Mesenchymal stem cell (in vitro differentiated cells and primary cell): ENCODE measurements around the gene NIPSNAP3A.

Source experiments
- DNase-seq: peaks from one replicate; pipeline ENCODE4 v3.0.0-alpha.2; 2013
- H2AFZ ChIP-seq: one replicate; pipeline ENCODE4 v1.6.1; 2013; ENCODE audit warnings: low read depth, mild to moderate bottlenecking, control low read depth, inconsistent platforms, low read length, moderate library complexity
- H2AK5ac ChIP-seq: 2 replicates; pipeline ENCODE4 v1.6.1; 2013; ENCODE audit warnings: low read length, moderate library complexity, mild to moderate bottlenecking, inconsistent platforms; ENCODE audit not compliant: severe bottlenecking
- H2BK120ac ChIP-seq: one replicate; pipeline ENCODE4 v1.6.1; 2013; ENCODE audit warnings: low read depth, mild to moderate bottlenecking, inconsistent platforms, low read length, moderate library complexity
- H2BK12ac ChIP-seq, 2 experiments: one replicate each; pipeline ENCODE4 v1.6.1; 2013; ENCODE audit warnings: inconsistent platforms in 2 of 2, low read length in 2 of 2, mild to moderate bottlenecking in 2 of 2, moderate library complexity in 2 of 2, control low read depth in 1 of 2
- H2BK15ac ChIP-seq: one replicate; pipeline ENCODE4 v1.6.1; 2013; ENCODE audit warnings: mild to moderate bottlenecking, low read depth, inconsistent platforms; ENCODE audit not compliant: poor library complexity, severe bottlenecking
- H2BK5ac ChIP-seq: 2 replicates; pipeline ENCODE4 v1.6.1; 2013; ENCODE audit warnings: low read depth, mild to moderate bottlenecking, low read length, control low read depth, inconsistent platforms; ENCODE audit not compliant: poor library complexity, severe bottlenecking
- H3K14ac ChIP-seq, 2 experiments: one replicate each; pipeline ENCODE4 v1.6.1; 2013; ENCODE audit warnings: inconsistent platforms in 2 of 2, low read length in 2 of 2, control low read depth in 1 of 2, mild to moderate bottlenecking in 1 of 2, moderate library complexity in 1 of 2
- H3K18ac ChIP-seq, 2 experiments: one replicate each; pipeline ENCODE4 v1.6.1; 2013; ENCODE audit warnings: inconsistent platforms in 2 of 2, low read length in 2 of 2, control low read depth in 1 of 2, low read depth in 1 of 2, mild to moderate bottlenecking in 1 of 2
- H3K23ac ChIP-seq, 2 experiments: one replicate each; pipeline ENCODE4 v1.6.1; 2013; ENCODE audit warnings: inconsistent platforms in 2 of 2, low read length in 2 of 2, mild to moderate bottlenecking in 2 of 2, moderate library complexity in 2 of 2, control low read depth in 1 of 2
- H3K27ac ChIP-seq: 2 replicates; pipeline ENCODE4 v1.5.1; 2013; ENCODE audit warnings: mild to moderate bottlenecking, moderate library complexity, low read length, control low read depth, inconsistent platforms; ENCODE audit not compliant: poor library complexity, severe bottlenecking
- H3K27me3 ChIP-seq, 2 experiments: 2 replicates each; pipeline versions ENCODE4 v1.6.1 to v1.7.0; 2013; ENCODE audit warnings: low read length in 2 of 2, mild to moderate bottlenecking in 2 of 2, moderate library complexity in 2 of 2, control low read depth in 1 of 2, inconsistent platforms in 1 of 2; ENCODE audit not compliant: control insufficient read depth in 1 of 2, insufficient read depth in 1 of 2
- H3K36me3 ChIP-seq, 2 experiments: 2 replicates each; pipeline versions ENCODE4 v1.6.1 to v1.7.0; 2013; ENCODE audit warnings: low read length in 2 of 2, control low read depth in 1 of 2, inconsistent platforms in 1 of 2, low read depth in 1 of 2, mild to moderate bottlenecking in 1 of 2; ENCODE audit not compliant: insufficient read depth in 2 of 2, control insufficient read depth in 1 of 2
- H3K4ac ChIP-seq, 2 experiments: one replicate each; pipeline ENCODE4 v1.6.1; 2013; ENCODE audit warnings: inconsistent platforms in 2 of 2, low read length in 2 of 2, mild to moderate bottlenecking in 2 of 2, moderate library complexity in 2 of 2, control low read depth in 1 of 2, low read depth in 1 of 2
- H3K4me1 ChIP-seq: 2 replicates; pipeline ENCODE4 v1.6.1; 2013; ENCODE audit warnings: low read depth, low read length, control low read depth; ENCODE audit not compliant: control insufficient read depth, insufficient read depth
- H3K4me2 ChIP-seq: 2 replicates; pipeline ENCODE4 v1.6.1; 2013; ENCODE audit warnings: low read length, mild to moderate bottlenecking, inconsistent platforms; ENCODE audit not compliant: poor library complexity, severe bottlenecking
- H3K4me3 ChIP-seq, 2 experiments: 2 replicates each; pipeline versions ENCODE4 v1.5.1 to v1.7.0; 2013; ENCODE audit warnings: low read length in 2 of 2, mild to moderate bottlenecking in 2 of 2, control low read depth in 1 of 2, low read depth in 1 of 2; ENCODE audit not compliant: insufficient read depth in 1 of 2
- H3K79me1 ChIP-seq: replicated peaks from 2 replicates; pipeline ENCODE4 v1.6.1; 2013; ENCODE audit warnings: mild to moderate bottlenecking, control low read depth, low read length, inconsistent platforms; ENCODE audit not compliant: poor library complexity, severe bottlenecking
- H3K9ac ChIP-seq: 2 replicates; pipeline ENCODE4 v1.7.0; 2013; ENCODE audit warnings: mild to moderate bottlenecking, low read length, moderate library complexity
- H3K9me3 ChIP-seq: 2 replicates; pipeline ENCODE4 v1.7.0; 2013; ENCODE audit warnings: mild to moderate bottlenecking, low read length; ENCODE audit not compliant: control insufficient read depth
- H4K8ac ChIP-seq: one replicate; pipeline ENCODE4 v1.6.1; 2013; ENCODE audit warnings: inconsistent platforms, mild to moderate bottlenecking, low read length, moderate library complexity
- H4K91ac ChIP-seq: one replicate; pipeline ENCODE4 v1.6.1; 2013; ENCODE audit warnings: mild to moderate bottlenecking, low read length, inconsistent platforms
- WGBS: methylation state at CpG from one replicate; pipeline ENCODE4 v1.1.7; 2013; ENCODE audit warnings: mixed read lengths; 5-methylcytosine and 5-hydroxymethylcytosine counted together

Gene NIPSNAP3A

GRCh38 chr9:104775976-104776375 is 28.5 kb downstream of the NIPSNAP3A start:
- Histone ChIP-seq H3K9me3 (no peaks in the 10 kb centered on the region), H2BK120ac (no peak overlapping the region), H3K4me2 (no peak overlapping the region), H3K9ac (no peak overlapping the region), H2BK15ac (no peak overlapping the region), H3K36me3 (peaks cover 0 to 9% of the 10 kb centered on the region in 2 experiments), H3K4me3 (no peak overlapping the region), H3K23ac (no peak overlapping the region), H2BK12ac (no peak overlapping the region), H2AFZ (no peak overlapping the region), H3K4me1 (no peaks in the 10 kb centered on the region), H3K14ac (no peak overlapping the region), H3K18ac (no peak overlapping the region), H4K8ac (no peak overlapping the region), H3K27ac (no peak overlapping the region), H3K4ac (no peak overlapping the region), H3K27me3 (no peaks in the 10 kb centered on the region), H3K79me1 (no peaks in the 10 kb centered on the region), H4K91ac (no peak overlapping the region), H2BK5ac (no peak overlapping the region), H2AK5ac (no peak overlapping the region)
- 92% methylated on average over 2 of the region's 2 CpGs for WGBS
- no peak for DNase-seq

- 86% methylated on average over 1 of the region's 1 CpG for WGBS
- Histone ChIP-seq H3K27me3 (no peaks in the 10 kb centered on the region), H3K14ac (no peak overlapping the region), H2AFZ (no peak overlapping the region), H2AK5ac (no peak overlapping the region), H4K8ac (no peak overlapping the region), H3K27ac (no peak overlapping the region), H2BK5ac (no peak overlapping the region), H2BK12ac (no peak overlapping the region), H2BK120ac (no peak overlapping the region), H3K36me3 (peaks cover 0 to 17% of the 10 kb centered on the region in 2 experiments), H2BK15ac (no peak overlapping the region), H3K18ac (no peak overlapping the region), H3K79me1 (no peaks in the 10 kb centered on the region), H3K4me1 (no peaks in the 10 kb centered on the region), H3K4me2 (no peak overlapping the region), H3K9ac (no peak overlapping the region), H3K23ac (no peak overlapping the region), H3K4me3 (no peak overlapping the region), H4K91ac (no peak overlapping the region), H3K4ac (no peak overlapping the region), H3K9me3 (no peaks in the 10 kb centered on the region)
- DNase-seq: no peak
These were observed 29.3 kb downstream of the NIPSNAP3A start for GRCh38 chr9:104776797-104777196.

- Histone ChIP-seq H4K8ac (no peak overlapping the region), H2AK5ac (no peak overlapping the region), H3K9ac (no peak overlapping the region), H3K14ac (no peak overlapping the region), H4K91ac (no peak overlapping the region), H3K27ac (no peak overlapping the region), H3K4me1 (no peaks in the 10 kb centered on the region), H3K4ac (no peak overlapping the region), H3K36me3 (peaks cover 5 to 34% of the 10 kb centered on the region in 2 experiments), H3K23ac (no peak overlapping the region), H3K18ac (no peak overlapping the region), H3K4me2 (no peak overlapping the region), H2BK120ac (no peak overlapping the region), H2BK15ac (no peak overlapping the region), H2BK5ac (no peak overlapping the region), H3K27me3 (no peaks in the 10 kb centered on the region), H3K79me1 (no peaks in the 10 kb centered on the region), H3K9me3 (no peaks in the 10 kb centered on the region), H2AFZ (no peak overlapping the region), H3K4me3 (no peak overlapping the region), H2BK12ac (no peak overlapping the region)
- 88% methylated on average over 4 of the region's 4 CpGs for WGBS
- DNase-seq: no peak
These were observed 31.3 kb downstream of the NIPSNAP3A start for GRCh38 chr9:104778802-104779201.

- Histone ChIP-seq H3K4me2 (no peak overlapping the region), H4K91ac (no peak overlapping the region), H4K8ac (no peak overlapping the region), H3K23ac (no peak overlapping the region), H3K79me1 (no peaks in the 10 kb centered on the region), H2AK5ac (no peak overlapping the region), H2BK12ac (no peak overlapping the region), H2BK5ac (no peak overlapping the region), H3K9me3 (no peaks in the 10 kb centered on the region), H2BK120ac (no peak overlapping the region), H3K14ac (no peak overlapping the region), H3K18ac (no peak overlapping the region), H3K9ac (no peak overlapping the region), H2AFZ (no peak overlapping the region), H3K36me3 (peaks cover 5 to 40% of the 10 kb centered on the region in 2 experiments), H3K4me1 (no peaks in the 10 kb centered on the region), H3K27me3 (no peaks in the 10 kb centered on the region), H3K4ac (no peak overlapping the region), H3K27ac (no peak overlapping the region), H2BK15ac (no peak overlapping the region), H3K4me3 (no peak overlapping the region)
- WGBS: no CpG with 5 or more reads among the region's 1 CpG
- no peak for DNase-seq
These were observed 31.9 kb downstream of the NIPSNAP3A start for GRCh38 chr9:104779334-104779733.
